Peyer's patch (tissue), 4 donors: ENCODE data around the gene PLOD1.

ENCODE experiments used
- CTCF ChIP-seq, 6 experiments: fragments of 450-650 bp in 4 of 6; fragments of 200-600 bp in 2 of 6; sonication (generic) in 1 of 6; IDR thresholded peaks; one replicate each; pipeline ENCODE4 v1.5.1; 2017 to 2019; ENCODE audit warnings: antibody characterized with exemption in 6 of 6, mild to moderate bottlenecking in 3 of 6, moderate library complexity in 1 of 6
- POLR2A ChIP-seq, 2 donors: fragments of 450-650 bp; IDR thresholded peaks; one replicate each; pipeline ENCODE4 v1.5.1; 2017; ENCODE audit warnings: antibody characterized with exemption in 2 of 2, mild to moderate bottlenecking in 2 of 2, moderate library complexity in 2 of 2

- TF ChIP-seq CTCF (IDR thresholded peaks at IDR 0.05) (no peak), POLR2A (IDR thresholded peaks at IDR 0.05) (no peak)
These were observed 42.9 kb upstream of the PLOD1 start for GRCh38 chr1:11891433-11892186.
